ES-I3 (cell line): ENCODE data around the gene FNIP1.
A peak's percentile ranks its signal among the peaks of the same experiment; 100 is the strongest.
"Not testable (repeated sequence)": the region's sequence is repeated elsewhere in the genome, so short reads cannot be mapped to it uniquely, and the experiment has no call there.

Source experiments
- H3K36me3 ChIP-seq: 2 replicates; pipeline ENCODE4 v1.6.1; 2013; ENCODE audit warnings: mild to moderate bottlenecking, low read length, control low read depth, moderate library complexity; ENCODE audit not compliant: insufficient read depth
- H3K4me1 ChIP-seq: 2 replicates; pipeline ENCODE4 v1.6.1; 2013; ENCODE audit warnings: mild to moderate bottlenecking, control low read depth, low read length; ENCODE audit not compliant: insufficient read depth
- H3K9ac ChIP-seq: 2 replicates; pipeline ENCODE4 v1.6.1; 2013; ENCODE audit warnings: low read depth, mild to moderate bottlenecking, low read length, moderate library complexity
- H3K9me3 ChIP-seq: 2 replicates; pipeline ENCODE4 v1.6.1; 2013; ENCODE audit warnings: mild to moderate bottlenecking, low read length, moderate library complexity; ENCODE audit not compliant: control insufficient read depth, insufficient read depth

Gene FNIP1

DNA sequence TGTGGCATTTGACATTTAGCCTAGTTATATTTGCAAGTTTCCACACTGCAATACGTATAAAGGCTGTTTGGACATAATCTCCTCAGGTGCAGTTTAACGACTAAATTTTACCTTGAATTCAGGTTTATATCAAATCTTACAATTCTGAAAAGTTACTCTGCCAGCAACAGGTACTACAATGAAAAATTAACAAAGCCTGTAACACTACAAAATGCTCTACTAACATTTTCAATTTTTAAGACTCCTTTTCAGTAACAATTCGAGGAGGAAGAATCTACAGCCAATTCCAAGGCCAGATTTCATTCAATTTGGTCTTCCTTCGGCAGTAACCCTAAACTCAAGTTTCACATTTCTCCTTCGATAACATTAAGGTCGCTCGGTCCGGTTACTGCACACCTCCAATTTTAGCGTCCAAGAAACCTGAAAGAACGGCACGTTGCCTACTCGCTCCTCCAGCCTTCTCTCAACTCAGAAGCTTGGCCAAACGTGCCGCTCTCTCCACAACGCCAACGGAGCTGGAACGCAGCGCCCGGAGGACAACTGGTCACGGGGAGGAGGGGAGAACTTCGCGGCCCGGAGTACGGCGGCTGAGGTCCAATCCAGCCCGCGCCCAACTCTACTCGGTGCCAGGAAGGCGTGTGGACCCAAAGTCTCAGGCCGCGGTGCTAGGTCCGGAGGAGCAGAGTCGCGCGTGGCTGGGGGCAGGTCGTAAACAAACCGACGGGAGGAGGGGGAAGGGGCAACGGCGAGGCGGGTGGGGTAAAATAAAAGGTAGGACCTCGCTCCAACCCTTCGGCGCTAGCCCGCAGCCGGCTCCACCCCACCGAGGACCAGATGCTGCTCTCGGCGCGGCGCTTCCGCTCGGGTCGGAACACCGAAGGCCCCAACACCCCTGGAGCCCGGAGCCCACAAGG is 681 bp downstream of the FNIP1 start:
- H3K9me3 ChIP-seq: no peaks in the 10 kb centered on the region
- H3K9ac ChIP-seq: peak overlapping the region; percentile 96
- no peaks in the 10 kb centered on the region for H3K4me1 ChIP-seq

DNA sequence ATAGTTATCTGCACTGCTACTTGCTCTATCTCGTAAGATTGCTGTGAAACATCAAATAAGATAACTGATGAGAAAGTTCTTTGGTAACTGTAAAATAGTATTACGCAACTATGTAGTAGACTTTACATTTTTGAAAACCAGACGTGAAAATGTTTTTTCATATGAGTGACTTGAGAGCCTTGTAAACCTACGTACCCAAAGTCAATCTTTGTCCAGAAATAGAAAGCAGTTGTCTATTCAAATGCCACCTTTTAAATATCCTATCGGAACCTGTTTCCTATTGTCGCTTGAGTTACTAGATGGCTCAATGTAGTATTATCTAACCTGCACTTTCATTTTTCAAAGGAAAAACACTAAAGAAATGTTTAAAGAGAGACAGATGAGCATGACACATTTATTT is 1.6 kb downstream of the FNIP1 start:
- Histone ChIP-seq H3K36me3 (no peaks in the 10 kb centered on the region), H3K9me3 (no peaks in the 10 kb centered on the region), H3K9ac (peak overlapping the region; percentile 96; the same call in 1 of the 2 replicates), H3K4me1 (no peaks in the 10 kb centered on the region)

More for the DNA sequence above, 681 bp downstream of the FNIP1 start:
- H3K36me3 ChIP-seq: no peaks in the 10 kb centered on the region

DNA sequence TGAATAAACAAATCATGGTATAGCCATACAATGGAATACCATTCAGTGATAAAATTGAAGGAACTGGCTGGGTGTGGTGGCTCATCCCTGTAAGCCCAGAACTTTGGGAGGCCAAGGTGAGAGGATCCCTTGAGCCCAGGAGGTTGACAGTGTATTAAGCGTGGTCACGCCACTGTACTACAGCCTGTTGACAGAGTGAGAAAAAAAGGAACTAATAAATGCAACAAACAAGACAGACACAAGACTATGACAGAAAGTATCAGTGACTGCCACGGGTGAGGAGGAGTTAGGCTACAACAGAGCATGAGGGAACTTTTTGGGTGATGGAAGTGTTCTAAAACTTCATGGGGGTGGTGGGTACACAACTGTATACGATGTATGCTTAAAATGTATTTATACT is 2.2 kb downstream of the FNIP1 start:
- Histone ChIP-seq H3K9me3 (no peaks in the 10 kb centered on the region), H3K4me1 (no peaks in the 10 kb centered on the region), H3K36me3 (no peaks in the 10 kb centered on the region), H3K9ac (no peak overlapping the region)

DNA sequence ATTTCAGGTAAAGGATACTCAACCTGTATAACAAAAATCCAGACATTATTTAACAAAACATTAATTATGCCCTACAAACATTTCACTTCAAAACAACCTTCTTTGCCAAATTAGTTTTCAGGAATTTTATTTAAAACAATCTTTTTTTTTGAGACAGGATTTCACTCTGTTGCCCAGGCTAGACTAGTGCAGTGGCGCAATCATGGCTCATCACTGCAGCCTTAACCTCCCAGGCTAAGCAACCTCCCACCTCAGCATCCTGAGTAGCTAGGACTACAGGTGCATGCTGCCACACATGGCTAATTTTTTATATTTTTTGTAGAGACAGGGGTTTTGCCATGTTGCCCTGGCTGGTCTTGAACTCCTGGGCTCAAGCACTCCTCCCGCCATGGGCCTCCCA is 3.9 kb downstream of the FNIP1 start:
- Histone ChIP-seq H3K9me3 (no peaks in the 10 kb centered on the region), H3K9ac (no peak overlapping the region)

DNA sequence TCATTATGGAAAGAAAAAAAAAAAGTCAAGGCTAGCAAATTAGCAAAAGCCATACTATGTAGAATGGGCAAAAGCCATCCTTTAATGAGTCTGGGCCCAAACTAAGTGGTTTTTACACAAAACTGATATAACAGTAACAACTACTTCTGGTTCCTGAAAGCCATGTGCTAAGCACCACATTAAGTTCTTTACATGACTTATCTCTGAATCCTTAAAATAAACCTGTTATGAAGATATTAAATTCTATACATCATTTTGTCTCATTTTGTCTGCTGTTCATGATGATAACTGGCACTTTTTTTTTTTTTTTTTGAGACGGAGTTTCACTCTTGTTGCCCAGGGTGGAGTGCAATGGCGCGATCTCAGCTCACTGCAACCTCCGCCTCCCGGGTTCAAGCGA is 5.0 kb downstream of the FNIP1 start:
- H3K4me1 ChIP-seq: peaks cover 3% of the 10 kb centered on the region; the same call in 1 of the 2 replicates

More for the DNA sequence above, 3.9 kb downstream of the FNIP1 start:
- H3K36me3 ChIP-seq: no peaks in the 10 kb centered on the region
- H3K4me1 ChIP-seq: peaks cover under 1% of the 10 kb centered on the region; the same call in 1 of the 2 replicates

DNA sequence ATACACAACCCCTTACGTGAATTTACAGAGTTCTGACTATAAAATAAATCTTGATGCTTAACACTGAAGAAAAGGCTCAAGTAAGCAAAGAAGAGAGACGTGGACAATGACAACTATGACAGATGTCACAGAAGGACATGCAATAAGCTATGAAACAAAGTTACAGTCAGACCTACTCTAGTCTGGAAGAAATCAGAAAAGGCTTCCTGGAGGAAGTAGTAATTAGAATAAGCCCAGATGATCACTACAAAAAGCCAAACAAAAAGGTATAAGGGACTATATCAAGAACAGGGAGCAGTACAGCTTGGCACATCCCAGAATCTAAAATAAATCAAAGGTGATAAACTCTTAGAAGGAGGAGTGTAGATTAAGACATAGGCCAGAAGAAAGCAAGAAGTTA is 6.3 kb downstream of the FNIP1 start:
- H3K4me1 ChIP-seq: peaks cover 3% of the 10 kb centered on the region; the same call in 1 of the 2 replicates
- no peak overlapping the region for H3K9ac ChIP-seq
- H3K36me3 ChIP-seq: no peaks in the 10 kb centered on the region
- H3K9me3 ChIP-seq: no peaks in the 10 kb centered on the region

More for the DNA sequence above, 5.0 kb downstream of the FNIP1 start:
- Histone ChIP-seq H3K36me3 (no peaks in the 10 kb centered on the region), H3K9me3 (no peaks in the 10 kb centered on the region), H3K9ac (no peak overlapping the region)

DNA sequence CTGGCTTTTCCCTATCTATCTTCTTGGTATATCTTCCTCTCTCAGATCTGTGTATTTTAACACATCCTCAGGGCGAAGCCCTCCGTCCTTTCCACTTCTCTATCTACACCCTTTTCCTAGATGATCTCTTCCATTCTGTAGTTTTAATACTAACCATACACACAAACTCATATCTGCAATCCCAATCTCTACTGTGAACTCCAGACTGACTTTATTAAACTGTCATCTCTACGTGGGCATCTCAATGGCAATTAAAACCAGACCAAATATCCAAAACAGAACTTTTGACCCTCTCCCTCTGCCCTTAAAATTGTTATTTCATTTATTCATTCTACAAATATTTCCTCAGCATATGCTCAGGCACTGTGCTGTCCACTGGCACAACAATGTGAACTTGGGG is 7.1 kb downstream of the FNIP1 start:
- Histone ChIP-seq H3K9me3 (no peaks in the 10 kb centered on the region), H3K36me3 (no peaks in the 10 kb centered on the region), H3K9ac (no peak overlapping the region), H3K4me1 (peaks cover 3% of the 10 kb centered on the region; the same call in 1 of the 2 replicates)

DNA sequence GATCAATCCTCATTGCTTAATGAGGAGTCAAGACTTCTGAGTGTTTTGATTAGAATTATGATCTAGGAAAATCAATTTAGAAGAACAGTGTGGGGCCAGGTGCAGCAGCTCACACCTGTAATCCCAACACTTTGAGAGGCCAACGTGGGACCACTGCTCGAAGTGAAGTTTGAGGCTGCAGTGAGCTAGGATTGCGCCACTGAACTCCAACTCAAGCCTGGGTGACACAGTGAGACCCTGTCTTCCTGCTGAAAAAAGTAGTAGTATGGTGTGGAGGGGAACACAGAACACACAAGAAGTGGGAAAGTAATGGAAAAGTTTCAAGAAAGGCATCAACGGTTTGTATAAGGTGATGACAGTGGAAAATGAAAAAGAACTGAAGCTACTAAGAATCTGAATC is 9.1 kb downstream of the FNIP1 start:
- no peaks in the 10 kb centered on the region for H3K36me3 ChIP-seq
- no peaks in the 10 kb centered on the region for H3K9me3 ChIP-seq

DNA sequence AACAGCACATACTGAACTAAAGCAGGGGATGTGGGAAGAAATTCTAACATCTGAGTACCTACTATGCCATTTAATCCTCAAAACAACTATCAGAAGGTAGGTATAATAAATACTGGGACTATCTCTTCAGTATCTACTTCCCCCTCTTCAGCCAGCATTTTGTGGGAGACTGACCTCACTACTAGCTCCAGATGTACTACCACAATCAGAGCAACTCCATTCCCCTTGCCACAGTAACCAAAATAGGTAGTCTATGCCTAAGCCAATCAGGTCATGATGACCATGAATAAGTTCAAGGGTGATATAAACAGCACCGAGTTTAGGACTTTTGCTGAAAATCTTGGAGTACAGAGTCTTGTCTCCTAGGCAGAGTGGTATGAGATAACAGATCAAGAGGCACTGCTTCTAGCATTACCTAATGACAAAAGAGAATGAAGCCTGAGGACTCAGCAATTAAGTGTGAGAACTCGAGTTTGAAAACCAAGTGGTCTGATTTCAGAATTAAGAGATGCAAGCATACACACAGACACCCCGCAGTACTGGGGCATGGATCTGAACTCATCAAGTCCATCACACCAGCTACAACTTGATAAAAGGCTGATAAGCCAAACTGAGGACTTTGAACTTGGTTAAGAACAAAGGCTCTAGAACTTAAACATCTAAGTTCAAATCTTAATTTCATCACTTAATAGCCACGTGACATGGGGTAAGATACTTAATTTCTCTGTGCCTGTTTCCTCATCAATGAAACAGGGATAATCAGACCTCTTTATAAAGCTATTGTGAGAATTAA is 9.7 kb downstream of the FNIP1 start:
- Histone ChIP-seq H3K9ac (no peak overlapping the region), H3K36me3 (no peaks in the 10 kb centered on the region), H3K4me1 (peaks cover 5% of the 10 kb centered on the region), H3K9me3 (no peaks in the 10 kb centered on the region)

More for the DNA sequence above, 9.1 kb downstream of the FNIP1 start:
- no peak overlapping the region for H3K9ac ChIP-seq
- H3K4me1 ChIP-seq: peaks cover 5% of the 10 kb centered on the region

DNA sequence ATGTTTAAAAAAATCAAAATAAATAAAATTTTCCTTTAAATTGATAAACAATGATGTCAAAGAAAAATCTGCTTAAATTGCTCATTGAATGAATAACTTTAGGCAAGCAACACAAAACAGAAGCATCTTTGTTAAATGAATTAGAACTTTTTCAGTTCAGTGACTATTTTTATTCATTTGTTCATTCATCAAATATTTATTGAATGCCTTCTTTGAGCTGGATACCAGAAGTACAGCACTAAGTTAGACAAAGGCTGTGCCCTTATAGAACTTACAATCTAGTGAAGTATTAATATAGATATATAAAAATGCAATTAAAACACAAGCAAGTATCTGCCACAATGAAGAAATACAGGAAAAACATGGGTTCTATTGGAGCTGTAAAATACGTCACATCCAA is 10.8 kb downstream of the FNIP1 start:
- no peaks in the 10 kb centered on the region for H3K36me3 ChIP-seq
- peaks cover 5% of the 10 kb centered on the region for H3K4me1 ChIP-seq
- H3K9me3 ChIP-seq: no peaks in the 10 kb centered on the region
- no peak overlapping the region for H3K9ac ChIP-seq

DNA sequence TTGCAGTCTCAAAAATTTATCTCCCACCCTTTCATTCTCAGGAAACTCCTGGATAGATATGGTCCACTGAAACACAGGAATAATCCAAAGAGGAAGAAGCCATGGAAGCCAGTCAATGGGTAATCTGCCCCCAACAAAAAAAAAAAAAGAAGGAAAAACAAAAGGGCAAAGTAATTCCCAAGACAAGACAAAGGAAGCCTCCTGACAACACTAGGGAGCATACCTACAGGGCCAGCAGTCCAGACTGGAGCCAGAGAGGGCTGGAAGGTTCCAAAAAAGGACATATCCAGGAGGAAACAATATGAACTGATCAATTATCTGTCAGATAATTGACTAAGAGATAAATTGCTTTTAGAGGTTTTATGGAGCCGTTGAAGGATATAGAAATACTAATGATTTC is 12.9 kb downstream of the FNIP1 start:
- Histone ChIP-seq H3K4me1 (peaks cover 5% of the 10 kb centered on the region), H3K9me3 (no peaks in the 10 kb centered on the region), H3K9ac (no peak overlapping the region), H3K36me3 (no peaks in the 10 kb centered on the region)

DNA sequence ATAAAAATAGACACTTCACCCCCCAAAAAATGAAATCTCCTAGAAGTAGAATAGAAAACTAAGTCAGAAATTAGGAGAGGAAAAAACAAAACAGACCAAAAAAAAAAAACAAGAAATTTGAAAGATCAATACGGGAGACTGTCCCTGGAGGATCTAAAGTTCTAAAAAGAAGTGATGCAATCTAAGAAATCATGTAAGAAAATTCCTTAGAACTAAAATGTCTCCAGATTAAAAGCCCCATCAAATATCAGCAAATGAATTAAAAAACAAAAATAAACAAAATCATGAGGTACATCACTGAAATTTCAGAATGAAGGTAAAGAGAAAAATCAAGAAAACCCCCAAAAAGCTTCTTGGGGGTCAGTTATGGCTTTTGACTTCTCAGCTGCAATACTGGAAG is 13.5 kb downstream of the FNIP1 start:
- Histone ChIP-seq H3K36me3 (no peaks in the 10 kb centered on the region), H3K4me1 (peaks cover 5% of the 10 kb centered on the region), H3K9me3 (no peaks in the 10 kb centered on the region), H3K9ac (no peak overlapping the region)

DNA sequence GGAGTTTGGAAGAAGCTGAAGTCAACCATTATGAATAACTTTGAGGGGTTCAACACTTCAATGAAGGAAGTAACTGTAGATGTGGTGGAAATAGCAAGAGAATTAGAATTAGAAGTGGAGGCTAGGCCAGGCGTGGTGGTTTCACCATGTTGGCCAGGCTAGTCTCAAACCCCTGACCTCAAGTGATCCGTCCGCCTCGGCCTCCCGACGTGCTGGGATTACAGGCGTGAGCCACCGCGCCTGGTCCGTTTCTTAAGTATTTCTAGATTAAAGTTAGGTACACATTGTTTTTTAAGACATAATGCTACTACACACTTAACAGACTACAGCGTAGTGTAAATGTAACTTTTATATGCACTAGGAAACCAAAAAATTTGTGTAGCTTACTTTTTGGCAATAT is 14.1 kb downstream of the FNIP1 start:
- Histone ChIP-seq H3K9me3 (no peaks in the 10 kb centered on the region), H3K4me1 (peaks cover 2% of the 10 kb centered on the region; the same call in 1 of the 2 replicates), H3K36me3 (no peaks in the 10 kb centered on the region), H3K9ac (no peak overlapping the region)

DNA sequence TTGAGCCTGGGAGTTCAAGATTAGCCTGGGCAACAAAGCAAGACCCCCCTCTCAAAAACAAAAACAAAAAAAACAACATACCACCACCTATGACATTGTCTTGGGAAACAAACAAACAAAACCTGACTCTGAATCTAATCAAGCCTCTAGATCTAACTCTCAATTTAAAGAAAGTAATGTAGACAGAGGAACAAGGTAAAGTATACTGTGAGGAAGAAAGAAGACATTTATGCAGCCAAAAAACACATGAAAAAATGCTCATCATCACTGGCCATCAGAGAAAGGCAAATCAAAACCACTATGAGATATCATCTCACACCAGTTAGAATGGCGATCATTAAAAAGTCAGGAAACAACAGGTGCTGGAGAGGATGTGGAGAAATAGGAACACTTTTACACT is 18.7 kb downstream of the FNIP1 start:
- H3K9me3 ChIP-seq, H3K4me1 ChIP-seq, H3K36me3 ChIP-seq, H3K9ac ChIP-seq: not testable (repeated sequence)
